Fibroblast of gingiva (primary cell): ENCODE results near the gene STXBP1.
A peak's percentile ranks its signal among the peaks of the same experiment; 100 is the strongest.

Source experiments
- DNase-seq: peaks from one replicate; pipeline ENCODE4 v3.0.0-alpha.2; 2011; ENCODE audit warnings: low read depth

Gene STXBP1

GRCh38 chr9:127658428-127658827 lies 46.4 kb downstream of the STXBP1 start:
- no peak for DNase-seq

DNA sequence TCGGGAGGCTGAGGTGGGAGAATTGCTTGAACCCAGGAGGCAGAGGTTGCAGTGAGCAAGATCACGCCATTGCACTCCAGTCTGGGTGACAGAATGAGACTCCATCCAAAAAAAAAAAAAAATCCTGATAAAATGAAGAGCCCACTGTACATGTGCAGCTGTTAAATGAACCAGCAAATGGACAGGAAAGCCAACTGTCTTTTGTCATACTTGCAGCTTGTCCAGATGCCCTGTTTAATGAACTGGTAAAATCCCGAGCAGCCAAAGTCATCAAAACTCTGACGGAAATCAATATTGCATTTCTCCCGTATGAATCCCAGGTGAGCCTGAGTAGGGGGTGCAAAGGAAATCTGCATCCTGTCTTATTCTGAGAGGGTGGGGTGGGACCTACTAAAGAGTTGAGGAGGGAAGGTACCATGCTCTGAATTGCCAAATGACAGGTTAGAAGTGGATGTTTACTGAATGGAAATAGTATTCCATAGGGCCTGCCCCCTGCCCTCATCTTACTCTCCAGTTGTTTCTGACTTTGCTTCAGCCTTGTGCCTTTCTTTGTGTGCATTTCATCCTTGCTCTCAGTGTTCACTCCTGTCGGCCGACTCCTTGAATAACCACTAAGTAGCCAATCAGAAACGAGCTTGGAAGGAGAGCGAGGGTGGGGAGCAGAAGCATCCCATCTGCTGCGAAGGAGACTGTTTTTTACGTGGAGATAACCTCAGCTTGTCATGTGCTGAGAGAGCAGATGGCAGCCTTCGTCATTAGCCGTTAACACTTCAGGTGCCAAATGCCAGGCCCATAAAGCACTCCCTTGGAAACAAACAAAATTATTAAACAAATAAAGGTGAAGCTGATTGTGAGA lies 49.0 kb downstream of the STXBP1 start:
- no peak for DNase-seq

DNA sequence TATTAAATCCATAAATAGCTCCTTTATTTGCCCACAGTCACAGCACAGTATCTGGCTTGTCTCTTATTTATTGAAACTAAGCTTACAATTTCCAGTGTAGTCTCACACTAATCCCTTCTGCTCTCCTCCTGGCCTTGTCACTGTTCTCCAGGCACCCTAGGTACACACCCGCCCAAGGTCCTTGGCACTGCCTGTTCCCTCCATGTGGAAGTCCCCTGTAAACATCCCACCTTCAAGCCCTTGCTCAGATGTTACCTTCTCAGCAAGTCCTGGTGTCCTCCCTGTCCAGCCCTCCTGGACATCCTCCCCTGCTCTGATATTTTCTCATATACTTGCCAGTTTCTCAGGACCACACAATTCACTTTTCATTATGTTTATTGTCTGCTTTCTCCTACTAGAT lies 50.5 kb downstream of the STXBP1 start:
- no peak for DNase-seq

GRCh38 chr9:127664324-127664677 lies 52.2 kb downstream of the STXBP1 start:
- no peak for DNase-seq

- peak; percentile 56 for DNase-seq
These were observed 52.8 kb downstream of the STXBP1 start for GRCh38 chr9:127664678-127665507.

DNA sequence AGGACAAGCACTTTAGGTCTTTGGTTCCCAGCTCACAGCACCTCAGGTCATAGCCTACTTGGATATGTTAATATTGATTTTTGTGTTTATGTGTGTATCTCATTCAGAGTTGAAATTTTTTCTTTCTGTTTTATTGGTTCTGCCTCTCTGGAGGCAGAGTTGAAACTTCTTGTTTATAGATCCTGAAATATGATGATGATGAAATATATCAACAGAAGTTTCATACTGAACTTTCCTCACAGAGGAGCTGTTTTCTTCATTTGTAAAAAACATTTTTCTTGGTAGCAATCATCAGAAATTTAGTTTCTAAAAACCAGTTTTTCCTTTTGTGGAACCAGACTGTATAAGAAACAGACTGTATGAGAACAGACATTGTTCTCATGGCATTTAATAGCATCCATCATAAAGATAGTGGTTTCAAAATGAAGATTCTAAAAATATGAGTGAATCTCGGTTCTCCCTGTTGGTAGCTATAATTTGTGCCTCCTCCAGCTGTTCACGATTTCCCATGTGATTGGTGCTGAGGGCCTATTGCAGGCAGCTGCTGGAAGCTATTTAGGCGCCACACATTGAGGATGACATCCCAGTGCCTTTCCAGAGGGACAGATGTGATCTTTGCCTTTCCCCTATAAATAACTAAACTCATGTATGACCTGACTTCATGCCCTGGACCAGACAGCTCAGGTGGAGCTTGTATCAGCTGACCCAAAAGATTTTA lies 55.2 kb downstream of the STXBP1 start:
- DNase-seq: no peak

DNA sequence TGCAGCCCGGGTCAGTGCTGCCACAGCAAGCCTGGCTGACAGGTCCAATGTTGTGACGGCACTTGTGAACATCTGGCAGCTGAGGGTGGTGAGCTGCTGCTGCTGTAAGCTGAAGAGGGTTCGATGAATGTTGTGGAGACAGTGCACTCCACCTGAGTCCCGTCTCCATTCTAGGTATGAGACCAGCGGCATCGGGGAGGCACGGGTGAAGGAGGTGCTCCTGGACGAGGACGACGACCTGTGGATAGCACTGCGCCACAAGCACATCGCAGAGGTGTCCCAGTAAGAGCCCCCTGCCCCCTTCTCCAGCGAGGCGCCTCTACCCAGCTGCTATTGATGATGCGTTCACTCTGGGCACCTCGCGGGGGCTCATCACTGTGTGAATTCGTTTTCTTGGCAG lies 55.8 kb downstream of the STXBP1 start:
- DNase-seq: no peak

DNA sequence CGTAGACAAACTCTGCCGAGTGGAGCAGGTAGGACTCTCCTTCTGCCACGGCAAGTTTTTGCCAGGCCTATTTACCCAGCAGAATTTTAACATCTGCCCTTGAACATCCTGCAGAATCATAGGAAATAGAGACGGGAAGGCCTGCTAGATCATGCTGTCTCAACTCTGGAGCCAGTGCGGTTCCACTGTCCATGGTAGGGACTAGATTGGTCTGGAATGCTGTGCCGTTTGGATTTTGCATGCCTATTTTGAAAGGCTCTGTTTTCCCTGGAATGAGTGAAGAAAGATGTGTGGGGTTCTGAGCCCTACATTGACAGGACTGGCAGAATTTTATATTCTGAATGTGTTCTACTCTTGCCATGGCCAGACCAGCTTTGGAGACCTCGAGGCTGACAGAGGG lies 61.2 kb downstream of the STXBP1 start:
- DNase-seq: no peak

DNA sequence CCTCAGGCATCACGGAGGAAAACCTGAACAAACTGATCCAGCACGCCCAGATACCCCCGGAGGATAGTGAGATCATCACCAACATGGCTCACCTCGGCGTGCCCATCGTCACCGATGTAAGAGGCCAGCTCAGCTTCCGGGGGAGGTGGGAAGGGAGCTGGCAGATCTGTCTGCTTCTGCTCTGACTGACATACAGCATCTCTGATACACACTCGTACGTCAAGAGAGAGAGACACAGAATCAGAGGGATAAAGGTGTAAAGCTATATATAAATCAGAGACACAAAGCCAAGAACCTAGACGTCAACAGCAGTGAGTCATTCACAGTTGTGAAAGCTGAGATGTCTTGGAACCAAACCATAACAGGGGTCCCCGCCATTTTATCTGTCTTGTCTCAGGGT lies 64.6 kb downstream of the STXBP1 start:
- DNase-seq: no peak

DNA sequence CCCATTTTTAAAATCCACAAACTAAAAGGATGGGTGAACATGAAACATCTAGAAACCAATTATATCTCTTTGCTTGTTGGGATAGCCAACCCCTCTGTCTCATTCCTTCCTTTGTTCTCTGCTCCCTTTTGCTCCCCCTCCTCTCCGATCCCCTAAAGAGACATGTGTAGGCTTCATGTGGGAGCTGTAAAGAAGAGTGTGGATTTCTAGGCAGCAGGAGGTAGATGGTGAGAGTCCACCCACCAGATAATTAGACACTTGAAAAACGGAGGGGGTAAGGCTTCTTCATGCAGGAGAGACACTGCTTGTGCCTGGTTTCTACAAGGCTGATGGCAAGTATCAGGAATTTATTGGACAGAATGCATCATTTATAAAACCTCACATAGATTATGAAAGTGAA lies 67.4 kb downstream of the STXBP1 start:
- DNase-seq: no peak

GRCh38 chr9:127680226-127680625 lies 68.1 kb downstream of the STXBP1 start:
- DNase-seq: no peak

DNA sequence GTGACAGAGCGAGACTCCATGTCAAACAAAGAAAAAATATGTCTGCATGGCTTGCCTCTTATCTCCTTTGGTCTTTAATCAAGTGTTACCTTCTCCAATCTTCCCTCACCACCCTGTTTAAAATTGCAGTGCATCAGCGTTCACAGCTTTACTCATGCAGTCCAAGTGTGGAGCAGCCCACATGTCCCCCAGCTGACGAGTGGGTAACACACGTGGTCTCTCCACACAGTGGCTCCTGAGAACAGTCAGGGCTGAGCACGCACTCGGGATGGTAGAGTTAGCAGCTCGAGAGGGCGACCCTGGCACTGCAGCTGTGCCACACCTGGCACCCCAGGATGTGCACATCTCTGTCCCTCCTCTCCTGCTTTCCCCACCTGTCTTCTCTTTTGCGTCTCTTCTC lies 68.8 kb downstream of the STXBP1 start:
- DNase-seq: no peak

DNA sequence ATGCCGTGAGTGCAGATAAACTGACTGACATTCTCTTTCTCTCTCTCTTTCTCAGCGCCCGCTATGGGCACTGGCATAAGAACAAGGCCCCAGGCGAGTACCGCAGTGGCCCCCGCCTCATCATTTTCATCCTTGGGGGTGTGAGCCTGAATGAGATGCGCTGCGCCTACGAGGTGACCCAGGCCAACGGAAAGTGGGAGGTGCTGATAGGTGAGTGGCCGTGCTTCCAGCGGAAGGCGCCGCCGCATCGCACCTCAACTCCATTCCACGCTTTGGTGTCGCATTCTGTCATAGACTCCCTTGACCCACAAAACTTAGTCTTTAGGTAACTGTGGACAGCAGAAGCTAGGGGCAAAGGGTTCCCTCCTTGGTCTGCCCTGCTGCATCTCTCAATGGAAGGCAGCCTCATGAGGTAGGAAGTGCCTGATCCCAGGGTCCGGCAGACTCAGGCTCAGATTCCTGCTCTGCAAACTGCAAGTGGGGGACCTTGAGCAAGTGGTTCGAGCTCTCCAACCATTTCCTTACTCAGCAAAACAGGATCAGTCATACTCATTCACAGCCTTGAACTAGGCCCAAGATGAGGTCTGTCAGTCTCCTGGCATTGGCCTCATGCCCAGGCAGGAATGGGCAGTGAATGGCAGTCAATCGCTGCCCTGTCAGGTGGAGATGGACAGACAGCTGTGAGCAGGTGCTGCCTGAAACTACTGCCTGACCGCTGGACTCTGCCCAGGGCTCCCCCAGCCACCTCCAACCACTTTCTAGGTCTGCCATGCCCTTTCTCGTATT lies 70.5 kb downstream of the STXBP1 start:
- DNase-seq: no peak

GRCh38 chr9:127683723-127684122 lies 71.6 kb downstream of the STXBP1 start:
- no peak for DNase-seq

- DNase-seq: peak; percentile 24
These were observed 72.5 kb downstream of the STXBP1 start for GRCh38 chr9:127684576-127684975.

GRCh38 chr9:127686461-127687393 lies 74.7 kb downstream of the STXBP1 start:
- no peak for DNase-seq

DNA sequence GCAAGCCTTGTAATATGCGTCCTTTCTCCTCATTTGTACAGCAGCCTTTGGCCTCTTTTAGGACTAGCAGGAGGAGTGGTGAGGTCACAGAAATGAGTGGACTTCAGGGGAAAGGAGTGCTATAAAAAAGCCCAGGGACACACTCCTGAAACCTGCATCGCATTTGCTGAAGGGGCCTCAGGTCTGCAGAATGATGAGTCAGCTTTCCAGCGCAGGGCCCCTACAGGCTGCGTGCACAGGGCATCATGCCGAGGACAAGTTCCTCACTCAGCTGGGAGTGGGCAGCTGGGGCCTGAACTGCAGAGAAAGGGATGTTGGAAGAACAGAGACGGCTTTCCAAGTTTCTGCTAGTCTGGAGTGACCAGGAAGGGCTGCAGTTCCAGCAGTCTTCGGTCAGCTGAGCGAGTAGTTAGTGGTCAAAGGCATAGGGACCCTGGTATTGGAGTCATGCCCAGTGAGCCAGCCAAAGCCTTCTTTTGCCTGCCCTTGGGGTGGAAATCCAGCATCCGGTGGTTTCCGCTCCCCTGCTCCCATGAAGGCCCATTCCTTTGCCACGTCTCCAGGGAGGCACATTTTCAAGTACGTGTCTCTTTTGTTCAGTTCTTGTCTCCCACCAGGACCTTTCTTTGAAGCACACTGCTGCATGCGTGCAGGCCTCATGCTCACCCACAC lies 77.4 kb downstream of the STXBP1 start:
- DNase-seq: no peak

- DNase-seq: no peak
These were observed 78.7 kb downstream of the STXBP1 start for GRCh38 chr9:127690735-127691134.

- no peak for DNase-seq
These were observed 80.0 kb downstream of the STXBP1 start for GRCh38 chr9:127692071-127692470.

GRCh38 chr9:127693143-127693542 lies 81.1 kb downstream of the STXBP1 start:
- no peak for DNase-seq
